Peyer's patch (tissue), 4 donors: ENCODE results near the gene R3HDM4.

Source experiments
- POLR2A ChIP-seq, 2 donors: fragments of 450-650 bp; IDR thresholded peaks; one replicate each; pipeline ENCODE4 v1.5.1; 2017; ENCODE audit warnings: antibody characterized with exemption in 2 of 2, mild to moderate bottlenecking in 2 of 2, moderate library complexity in 2 of 2
- TF ChIP-seq, protein P1 (sequence below), 6 experiments: fragments of 450-650 bp in 4 of 6; fragments of 200-600 bp in 2 of 6; sonication (generic) in 1 of 6; IDR thresholded peaks; one replicate each; pipeline ENCODE4 v1.5.1; 2017 to 2019; ENCODE audit warnings: antibody characterized with exemption in 6 of 6, mild to moderate bottlenecking in 3 of 6, moderate library complexity in 1 of 6

DNA sequence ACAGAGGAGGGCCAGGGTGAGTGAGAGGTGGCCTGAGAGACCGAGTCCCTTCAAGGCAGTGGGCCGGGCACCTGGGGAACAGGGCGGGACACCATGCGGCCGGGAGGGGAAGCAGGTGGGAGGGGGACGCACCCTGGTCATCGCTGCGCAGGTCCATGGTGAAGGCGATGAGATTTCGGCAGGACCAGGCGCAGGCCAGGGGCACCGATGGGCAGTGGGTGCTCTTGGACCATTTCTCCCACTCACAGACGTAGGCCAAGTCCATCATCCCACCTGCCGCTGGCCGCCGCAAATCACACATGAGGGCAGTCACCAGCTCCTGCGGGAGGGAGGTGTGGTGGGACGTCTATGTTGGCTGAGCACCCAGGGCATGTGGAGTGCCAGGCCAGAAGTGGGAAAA is 22.2 kb downstream of the R3HDM4 start:
- TF ChIP-seq, protein P1, sequence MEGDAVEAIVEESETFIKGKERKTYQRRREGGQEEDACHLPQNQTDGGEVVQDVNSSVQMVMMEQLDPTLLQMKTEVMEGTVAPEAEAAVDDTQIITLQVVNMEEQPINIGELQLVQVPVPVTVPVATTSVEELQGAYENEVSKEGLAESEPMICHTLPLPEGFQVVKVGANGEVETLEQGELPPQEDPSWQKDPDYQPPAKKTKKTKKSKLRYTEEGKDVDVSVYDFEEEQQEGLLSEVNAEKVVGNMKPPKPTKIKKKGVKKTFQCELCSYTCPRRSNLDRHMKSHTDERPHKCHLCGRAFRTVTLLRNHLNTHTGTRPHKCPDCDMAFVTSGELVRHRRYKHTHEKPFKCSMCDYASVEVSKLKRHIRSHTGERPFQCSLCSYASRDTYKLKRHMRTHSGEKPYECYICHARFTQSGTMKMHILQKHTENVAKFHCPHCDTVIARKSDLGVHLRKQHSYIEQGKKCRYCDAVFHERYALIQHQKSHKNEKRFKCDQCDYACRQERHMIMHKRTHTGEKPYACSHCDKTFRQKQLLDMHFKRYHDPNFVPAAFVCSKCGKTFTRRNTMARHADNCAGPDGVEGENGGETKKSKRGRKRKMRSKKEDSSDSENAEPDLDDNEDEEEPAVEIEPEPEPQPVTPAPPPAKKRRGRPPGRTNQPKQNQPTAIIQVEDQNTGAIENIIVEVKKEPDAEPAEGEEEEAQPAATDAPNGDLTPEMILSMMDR (IDR thresholded peaks at IDR 0.05): no peak
- TF ChIP-seq POLR2A (IDR thresholded peaks at IDR 0.05): no peak
